PC-3 (cell line): ENCODE data around the gene FAM107B. TPM values are rescaled to one million over a fixed set of nuclear protein-coding genes. Genes with fewer than 3 reads are reported as not detected.

Experiments used
- ATAC-seq: fragments of 200-7000 bp; cut with Tn5 transposase; 2 replicates; pipeline ENCODE4 v1.9.1; 2020; ENCODE audit warnings: mild to moderate bottlenecking, moderate library complexity
- BruUV-seq: library from RNA; stranded (reverse); fragments of 400-500 nt; replicated peaks from 2 replicates; lab custom pipeline; 2021; lab: Mats Ljungman, UMichigan
- CTCF ChIA-PET: fragments of 300-600 bp; sonication (Branson Sonifier 250); formaldehyde crosslinking; loops from one replicate; lab custom pipeline; 2022; ENCODE audit warnings: antibody characterized with exemption; lab: Charles Lee
- POLR2A ChIA-PET: fragments of 300-600 bp; sonication (Branson Sonifier 250); formaldehyde crosslinking; loops from one replicate; lab custom pipeline; 2022; ENCODE audit warnings: antibody characterized with exemption; ENCODE audit not compliant: unreplicated experiment; lab: Charles Lee
- DNase-seq: peaks from one replicate; pipeline ENCODE4 v3.0.0-alpha.2; 2015
- H2AFZ ChIP-seq: fragments of 300-600 bp; sonication (generic); 2 replicates; pipeline ENCODE4 v1.6.0; 2016; ENCODE audit warnings: antibody characterized with exemption, low read length
- H3F3A ChIP-seq: fragments of 300-600 bp; sonication (generic); one replicate; pipeline ENCODE4 v1.6.0; 2017; ENCODE audit warnings: antibody characterized with exemption, low read length, control low read depth, mild to moderate bottlenecking; ENCODE audit not compliant: unreplicated experiment
- H3K27ac ChIP-seq: fragments of 300-600 bp; sonication (generic); 2 replicates; pipeline ENCODE4 v1.5.1; 2016; ENCODE audit warnings: mild to moderate bottlenecking, low read length
- H3K27me3 ChIP-seq: fragments of 300-600 bp; sonication (generic); 2 replicates; pipeline ENCODE4 v1.6.1; 2016; ENCODE audit warnings: low read length, mixed read lengths
- H3K36me3 ChIP-seq: fragments of 300-600 bp; sonication (generic); 2 replicates; pipeline ENCODE4 v1.6.1; 2016; ENCODE audit warnings: low read depth, mixed run types, low read length, mixed read lengths
- H3K4me1 ChIP-seq: fragments of 300-600 bp; sonication (generic); 2 replicates; pipeline ENCODE4 v1.5.1; 2016; ENCODE audit warnings: low read length; ENCODE audit not compliant: insufficient read depth
- H3K4me2 ChIP-seq: fragments of 300-600 bp; sonication (generic); 2 replicates; pipeline ENCODE4 v1.6.0; 2016; ENCODE audit warnings: low read length
- H3K4me3 ChIP-seq: fragments of 300-600 bp; sonication (generic); 2 replicates; pipeline ENCODE4 v1.5.1; 2016; ENCODE audit warnings: mild to moderate bottlenecking, low read length, mixed read lengths
- H3K79me2 ChIP-seq: fragments of 300-600 bp; sonication (generic); 2 replicates; pipeline ENCODE4 v1.6.1; 2017; ENCODE audit warnings: low read length, mixed read lengths
- H3K9ac ChIP-seq: fragments of 300-600 bp; sonication (generic); 2 replicates; pipeline ENCODE4 v1.6.0; 2016; ENCODE audit warnings: mild to moderate bottlenecking, low read length
- H3K9me2 ChIP-seq: fragments of 300-600 bp; sonication (generic); replicated peaks from 2 replicates; pipeline ENCODE4 v1.6.1; 2016; ENCODE audit warnings: mixed run types, low read length, mixed read lengths
- H3K9me3 ChIP-seq: fragments of 300-600 bp; sonication (generic); 2 replicates; pipeline ENCODE4 v1.6.1; 2016; ENCODE audit warnings: low read length, mixed read lengths
- H4K20me1 ChIP-seq: fragments of 300-600 bp; sonication (generic); 2 replicates; pipeline ENCODE4 v1.6.1; 2016; ENCODE audit warnings: low read length, mixed read lengths
- CTCF ChIP-seq: fragments of 300-600 bp; sonication (generic); conservative IDR thresholded peaks from 2 replicates; pipeline ENCODE4 v1.5.1; 2017; ENCODE audit warnings: antibody characterized with exemption, low read depth, mild to moderate bottlenecking, low read length
- EZH2 ChIP-seq: fragments of 300-600 bp; sonication (generic); IDR thresholded peaks from one replicate; pipeline ENCODE4 v1.6.1; 2017; ENCODE audit warnings: antibody characterized with exemption, mild to moderate bottlenecking, low read length; ENCODE audit not compliant: unreplicated experiment
- EZH2phosphoT487 ChIP-seq: fragments of 300-600 bp; sonication (generic); IDR thresholded peaks from 2 replicates; pipeline ENCODE4 v1.6.1; 2018; ENCODE audit warnings: mild to moderate bottlenecking, antibody characterized with exemption, low read length, borderline replicate concordance
- intact Hi-C: fragments of 100-400 bp; cut with micrococcal nuclease; formaldehyde crosslinking; loops from 2 replicates; pipeline ENCODE4 v1.9.0; 2023
- total RNA-seq: library from RNA; depleted of rRNA; stranded (reverse); fragments of >200 nt; gene quantifications from 2 replicates; pipeline ENCODE4 v1.2.3, GENCODE V29; 2014

The FAM107B gene
- total RNA-seq, 1 experiment from 2014 or later, result 36.6 TPM

GRCh38 chr10:14774214-14774580 is 500 bp downstream of the FAM107B start:
- Histone ChIP-seq H4K20me1 (no peaks in the 10 kb centered on the region), H3K9me2 (no peaks in the 10 kb centered on the region), H3K9me3 (no peaks in the 10 kb centered on the region), H3K4me1 (peaks cover 12% of the 10 kb centered on the region), H3K79me2 (no peaks in the 10 kb centered on the region), H3K27me3 (no peaks in the 10 kb centered on the region), H2AFZ (no peak overlapping the region), H3K36me3 (no peaks in the 10 kb centered on the region), H3K27ac (no peak overlapping the region), H3K9ac (no peak overlapping the region), H3F3A (no peaks in the 10 kb centered on the region), H3K4me2 (no peak overlapping the region), H3K4me3 (no peak overlapping the region)
- CTCF ChIA-PET, result no interaction called here
- BruUV-seq, result no TSS peak
- DNase-seq, result no peak
- no peak for ATAC-seq
- POLR2A ChIA-PET, result no interaction called here
- intact Hi-C loops, result no loop called here
- TF ChIP-seq EZH2phosphoT487 (no peak), EZH2 (no peak), CTCF (no peak)

- DNase-seq (no peak), ATAC-seq (no peak)
- Histone ChIP-seq H3K79me2 (no peaks in the 10 kb centered on the region), H3K36me3 (no peaks in the 10 kb centered on the region), H2AFZ (no peak overlapping the region), H3K9me2 (no peaks in the 10 kb centered on the region), H3K9ac (no peak overlapping the region), H3K27ac (no peak overlapping the region), H3K9me3 (no peaks in the 10 kb centered on the region), H3K4me3 (no peak overlapping the region), H3K4me2 (no peak overlapping the region), H3F3A (no peaks in the 10 kb centered on the region), H3K4me1 (peaks cover 7% of the 10 kb centered on the region), H4K20me1 (no peaks in the 10 kb centered on the region), H3K27me3 (no peaks in the 10 kb centered on the region)
- ChIA-PET CTCF (no interaction called here), POLR2A (no interaction called here)
- intact Hi-C loops, result no loop called here
- TF ChIP-seq EZH2phosphoT487 (no peak), CTCF (no peak), EZH2 (no peak)
- no TSS peak for BruUV-seq
Measured at GRCh38 chr10:14773551-14774213, 1.0 kb downstream of the FAM107B start.

- no TSS peak for BruUV-seq
- CTCF ChIA-PET, result no interaction called here
Measured at GRCh38 chr10:14772399-14772798, 2.3 kb downstream of the FAM107B start.

More at GRCh38 chr10:14772399-14772798, 2.3 kb downstream of the FAM107B start:
- Histone ChIP-seq H3K36me3 (no peaks in the 10 kb centered on the region), H3K9ac (no peak overlapping the region), H3K9me2 (no peaks in the 10 kb centered on the region), H3K9me3 (no peaks in the 10 kb centered on the region), H4K20me1 (no peaks in the 10 kb centered on the region), H3K4me3 (no peak overlapping the region), H3F3A (no peaks in the 10 kb centered on the region), H3K4me1 (no peaks in the 10 kb centered on the region), H3K79me2 (no peaks in the 10 kb centered on the region), H3K27me3 (no peaks in the 10 kb centered on the region), H2AFZ (no peak overlapping the region), H3K4me2 (no peak overlapping the region), H3K27ac (no peak overlapping the region)
- intact Hi-C loops, result no loop called here
- no peak for ATAC-seq
- POLR2A ChIA-PET, result no interaction called here
- no peak for TF ChIP-seq EZH2
- TF ChIP-seq EZH2phosphoT487, result no peak
- no peak for TF ChIP-seq CTCF
- no peak for DNase-seq
